ENCODE results near the gene RGS7. TPM values are rescaled to one million over a fixed set of nuclear protein-coding genes. Genes with fewer than 3 reads are reported as not detected.
"Not testable (repeated sequence)": the region's sequence is repeated elsewhere in the genome, so short reads cannot be mapped to it uniquely, and the experiment has no call there.

RGS7 gene
- total RNA-seq, 2 donors from 2014 or later: 0.10 to 0.24 TPM

GRCh38 chr1:240888039-240888786 is 468.8 kb downstream of the RGS7 start:
- Histone ChIP-seq H3K27ac (no peak overlapping the region), H3K4me3 (no peak overlapping the region), H3K4me1 (no peaks in the 10 kb centered on the region), H3K27me3 (no peaks in the 10 kb centered on the region), H3K9ac (ENCODE audit: low read depth in 2 of 2, low read length in 2 of 2) (no peak overlapping the region), H3K36me3 (no peaks in the 10 kb centered on the region), H3K9me3 (no peaks in the 10 kb centered on the region)
- intact Hi-C loops (cut with DNase I): loop anchor here (2.0 to 10.0 kb wide), 2 partner anchors 59 to 607 kb away; no protein-coding TSS in a partner anchor
- TF ChIP-seq CTCF (IDR thresholded peaks at IDR 0.05): peak; percentile 65
- peak; percentile 64 for DNase-seq

GRCh38 chr1:240883490-240883889 is 473.5 kb downstream of the RGS7 start:
- intact Hi-C loops (cut with DNase I): loop anchor here (5.0 to 10.0 kb wide), 2 partner anchors 151 to 611 kb away; no protein-coding TSS in a partner anchor
- H3K27me3 ChIP-seq: no peaks in the 10 kb centered on the region
- no peak for TF ChIP-seq CTCF (IDR thresholded peaks at IDR 0.05)
- H3K4me3 ChIP-seq: no peak overlapping the region
- no peaks in the 10 kb centered on the region for H3K4me1 ChIP-seq
- DNase-seq: no peak
- H3K9ac ChIP-seq (ENCODE audit: low read depth in 2 of 2, low read length in 2 of 2): no peak overlapping the region
- H3K36me3 ChIP-seq: no peaks in the 10 kb centered on the region
- no peaks in the 10 kb centered on the region for H3K9me3 ChIP-seq
- no peak overlapping the region for H3K27ac ChIP-seq

GRCh38 chr1:240882656-240883308 is 474.2 kb downstream of the RGS7 start:
- not testable (repeated sequence) for H3K27ac ChIP-seq; DNase-seq; H3K9me3 ChIP-seq; H3K27me3 ChIP-seq; H3K4me1 ChIP-seq; H3K4me3 ChIP-seq; H3K9ac ChIP-seq (ENCODE audit: low read depth in 2 of 2, low read length in 2 of 2); H3K36me3 ChIP-seq
- intact Hi-C loops (cut with DNase I): loop anchor here (5.0 to 10.0 kb wide), 2 partner anchors 150 to 612 kb away; no protein-coding TSS in a partner anchor

GRCh38 chr1:240878631-240879030 is 478.4 kb downstream of the RGS7 start:
- Histone ChIP-seq H3K4me3 (no peak overlapping the region), H3K9me3 (no peaks in the 10 kb centered on the region), H3K27ac (no peak overlapping the region), H3K9ac (ENCODE audit: low read depth in 2 of 2, low read length in 2 of 2) (no peak overlapping the region), H3K4me1 (no peaks in the 10 kb centered on the region), H3K27me3 (no peaks in the 10 kb centered on the region), H3K36me3 (no peaks in the 10 kb centered on the region)
- intact Hi-C loops (cut with DNase I): no loop called here
- no peak for TF ChIP-seq CTCF (IDR thresholded peaks at IDR 0.05)
- no peak for DNase-seq

GRCh38 chr1:240877605-240878004 is 479.4 kb downstream of the RGS7 start:
- Histone ChIP-seq H3K27me3 (no peaks in the 10 kb centered on the region), H3K9ac (ENCODE audit: low read depth in 2 of 2, low read length in 2 of 2) (no peak overlapping the region), H3K9me3 (no peaks in the 10 kb centered on the region), H3K4me3 (no peak overlapping the region), H3K36me3 (no peaks in the 10 kb centered on the region), H3K4me1 (no peaks in the 10 kb centered on the region), H3K27ac (no peak overlapping the region)
- TF ChIP-seq CTCF (IDR thresholded peaks at IDR 0.05): no peak
- no peak for DNase-seq
- intact Hi-C loops (cut with DNase I): no loop called here

GRCh38 chr1:240876071-240876470 is 480.9 kb downstream of the RGS7 start:
- no peak overlapping the region for H3K9ac ChIP-seq (ENCODE audit: low read depth in 2 of 2, low read length in 2 of 2)
- H3K27ac ChIP-seq: no peak overlapping the region
- intact Hi-C loops (cut with DNase I): no loop called here
- no peak overlapping the region for H3K4me3 ChIP-seq
- H3K4me1 ChIP-seq: no peaks in the 10 kb centered on the region
- no peaks in the 10 kb centered on the region for H3K36me3 ChIP-seq
- TF ChIP-seq CTCF (IDR thresholded peaks at IDR 0.05): no peak
- H3K27me3 ChIP-seq: no peaks in the 10 kb centered on the region
- no peaks in the 10 kb centered on the region for H3K9me3 ChIP-seq
- no peak for DNase-seq
